GM18508 (cell line): ENCODE measurements around the gene PATJ.
"Not testable (repeated sequence)": the region's sequence is repeated elsewhere in the genome, so short reads cannot be mapped to it uniquely, and the experiment has no call there.

Experiments used
- ATAC-seq: cut with Tn5 transposase; IDR thresholded peaks from one replicate; pipeline ENCODE4 v1.9.1; 2021; ENCODE audit warnings: moderate number of reproducible peaks; ENCODE audit not compliant: insufficient read depth, unreplicated experiment

The PATJ gene

GRCh38 chr1:61930116-61930645 is 187.9 kb downstream of the PATJ start:
- no peak for ATAC-seq

DNA sequence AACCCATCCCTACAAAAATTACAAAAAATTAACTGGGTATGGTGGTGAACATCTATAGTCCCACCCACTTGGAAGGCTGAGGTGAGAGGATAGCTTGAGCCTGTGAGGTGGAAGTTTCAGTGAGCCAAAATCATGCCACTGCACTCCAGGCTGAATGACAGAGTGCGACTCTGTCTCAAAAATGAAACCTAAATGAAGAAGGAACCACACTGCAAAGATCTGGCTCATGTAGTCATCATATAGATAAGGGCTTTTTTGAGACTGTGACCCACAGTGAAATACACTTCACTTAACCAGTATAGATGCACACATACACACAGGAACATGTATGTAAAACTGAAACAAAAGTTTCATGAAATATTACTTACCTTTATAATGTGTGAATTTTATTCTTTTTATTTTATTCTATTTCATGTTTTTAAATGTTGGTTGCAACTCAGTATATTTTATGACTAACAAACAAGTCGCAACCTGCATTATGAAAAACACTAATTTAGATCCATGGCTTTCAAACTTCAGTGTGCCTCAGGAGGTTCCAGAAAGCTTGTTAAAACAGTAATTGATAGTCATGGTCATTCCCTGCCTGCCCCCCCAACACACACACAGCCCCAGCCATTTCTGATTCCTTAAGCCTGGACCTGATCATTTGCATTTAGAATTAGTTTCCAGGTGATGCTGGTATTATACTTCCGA is 189.5 kb downstream of the PATJ start:
- ATAC-seq: no peak

- ATAC-seq: no peak
These were observed 193.2 kb downstream of the PATJ start for GRCh38 chr1:61935516-61935915.

GRCh38 chr1:61936839-61937238 is 194.6 kb downstream of the PATJ start:
- ATAC-seq: no peak

DNA sequence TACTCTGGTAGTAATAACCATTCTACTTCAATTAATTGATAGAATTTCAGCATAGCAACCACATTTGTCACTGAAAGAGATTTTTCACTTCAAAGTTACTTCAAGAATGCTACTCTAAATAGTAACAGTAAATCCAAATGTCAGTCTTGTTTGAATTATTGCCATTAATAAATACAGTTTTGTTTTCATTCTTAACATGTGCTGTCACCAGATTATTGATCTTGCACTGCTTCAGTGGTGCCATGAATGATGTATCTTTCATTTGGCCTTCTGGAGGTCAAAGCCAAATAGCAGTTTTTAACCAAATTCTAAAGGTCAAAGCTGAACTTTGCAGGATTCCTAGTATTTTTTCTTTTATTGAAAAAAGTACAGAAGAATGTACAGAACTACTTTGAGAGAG is 199.5 kb downstream of the PATJ start:
- ATAC-seq: no peak

- no peak for ATAC-seq
These were observed 200.6 kb downstream of the PATJ start for GRCh38 chr1:61942856-61943255.

- ATAC-seq: not testable (repeated sequence)
These were observed 206.4 kb downstream of the PATJ start for GRCh38 chr1:61948685-61949084.

DNA sequence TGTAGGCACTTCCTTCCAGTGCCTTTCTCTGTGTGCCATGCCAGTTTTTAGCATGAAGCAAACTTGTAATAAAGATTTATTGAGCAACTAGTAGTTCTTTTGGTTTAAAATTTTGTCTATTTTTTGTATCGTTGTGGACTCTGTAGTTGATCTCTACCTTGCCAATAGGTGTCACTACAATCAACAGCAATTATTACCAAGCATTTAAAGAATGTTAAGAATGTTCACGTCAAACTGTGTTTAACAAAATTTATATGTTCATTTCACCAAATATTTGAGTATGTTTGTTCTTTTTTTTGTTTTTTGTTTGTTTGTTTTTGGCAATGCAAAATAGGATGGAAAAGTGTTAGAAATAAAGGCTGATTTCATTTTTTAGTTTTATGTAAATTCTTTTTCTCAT is 208.1 kb downstream of the PATJ start:
- no peak for ATAC-seq

DNA sequence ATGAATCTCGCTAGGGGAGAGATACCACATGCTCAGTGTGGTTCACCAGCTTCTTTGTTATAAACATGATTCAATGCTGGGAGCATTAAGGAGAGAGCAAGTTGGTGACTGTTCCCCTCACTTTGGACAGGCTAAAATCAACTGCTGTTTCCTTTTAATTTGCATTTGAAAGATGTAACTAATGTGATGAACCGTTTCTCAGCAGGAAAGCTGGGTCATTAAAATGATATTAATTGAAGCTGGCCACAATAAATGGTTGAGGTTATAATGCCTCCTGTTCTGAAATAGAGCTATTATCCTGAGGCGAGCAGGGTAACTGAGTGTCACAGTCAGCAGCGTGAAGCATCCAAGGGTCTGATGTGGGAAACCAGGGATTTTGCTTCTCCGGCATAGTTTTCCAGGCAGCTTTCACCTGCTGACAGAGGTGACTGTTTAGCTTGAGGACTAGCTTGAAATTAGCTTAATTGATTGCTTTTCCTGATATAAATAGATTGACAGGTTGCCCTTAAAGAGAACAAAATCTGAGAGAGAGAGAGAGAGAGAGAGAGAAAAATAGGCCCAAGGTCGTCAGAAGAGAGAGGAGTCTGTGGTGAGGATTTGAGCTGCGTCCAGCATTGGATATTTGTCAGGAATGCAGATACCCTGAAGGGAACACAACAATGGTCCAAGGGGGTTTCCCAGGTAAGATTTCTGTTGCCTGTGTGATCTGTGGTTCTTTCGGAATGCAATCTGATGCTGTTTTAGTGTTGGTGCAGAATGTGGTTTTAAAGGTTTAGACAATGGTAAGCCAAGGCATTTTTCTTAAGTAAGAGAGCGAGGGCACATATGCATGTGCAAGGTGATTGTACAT is 209.7 kb downstream of the PATJ start:
- no peak for ATAC-seq

GRCh38 chr1:61952675-61953074 is 210.4 kb downstream of the PATJ start:
- no peak for ATAC-seq

DNA sequence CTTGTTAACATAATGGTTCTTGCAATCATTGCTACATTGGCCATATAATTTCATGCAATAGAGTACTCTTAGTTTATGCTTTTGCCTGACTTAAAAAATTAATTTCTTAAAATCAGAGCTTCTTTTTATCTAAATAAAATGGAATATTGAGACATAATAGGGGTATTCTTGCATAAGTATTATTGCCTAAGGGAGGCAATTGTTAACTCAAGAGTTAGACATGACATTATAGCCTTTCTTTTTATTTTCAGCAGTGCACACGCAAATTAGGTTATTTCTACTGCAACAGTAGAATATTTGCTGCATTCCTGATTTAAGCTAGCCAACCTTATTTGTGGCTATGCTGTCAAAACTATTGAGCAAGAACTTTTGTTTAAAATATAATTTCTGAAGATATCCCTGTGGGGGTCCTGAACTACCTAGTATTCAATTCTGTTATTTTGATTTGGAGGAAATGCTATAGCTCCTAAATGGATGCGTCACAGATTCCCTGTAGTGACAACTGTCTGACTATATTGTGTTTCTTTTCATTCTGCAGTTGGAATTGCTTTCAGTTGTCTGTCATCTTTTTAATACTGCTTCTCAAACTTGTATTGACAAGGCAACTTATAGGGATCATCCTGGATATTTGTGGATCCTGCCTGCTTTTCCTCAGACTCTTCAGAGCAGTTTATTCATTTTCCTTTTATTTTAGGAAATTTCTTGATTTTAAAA is 211.0 kb downstream of the PATJ start:
- ATAC-seq: no peak

DNA sequence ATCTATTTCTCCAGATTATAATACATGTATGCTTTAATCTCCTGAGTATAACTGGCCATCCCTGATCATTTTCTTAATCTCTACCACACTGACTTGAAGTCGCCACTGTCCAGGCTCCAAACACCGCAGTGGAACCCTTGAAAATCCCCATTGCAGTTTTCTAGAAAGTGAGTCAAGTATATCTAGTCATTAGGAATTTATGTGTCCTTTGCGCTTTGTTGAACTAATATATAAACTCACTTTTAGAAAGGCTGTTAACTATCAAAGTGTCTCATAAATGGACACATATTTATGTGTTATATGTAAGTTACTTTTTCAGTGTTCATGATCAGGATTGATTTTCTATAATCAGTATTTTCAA is 211.5 kb downstream of the PATJ start:
- ATAC-seq: no peak

DNA sequence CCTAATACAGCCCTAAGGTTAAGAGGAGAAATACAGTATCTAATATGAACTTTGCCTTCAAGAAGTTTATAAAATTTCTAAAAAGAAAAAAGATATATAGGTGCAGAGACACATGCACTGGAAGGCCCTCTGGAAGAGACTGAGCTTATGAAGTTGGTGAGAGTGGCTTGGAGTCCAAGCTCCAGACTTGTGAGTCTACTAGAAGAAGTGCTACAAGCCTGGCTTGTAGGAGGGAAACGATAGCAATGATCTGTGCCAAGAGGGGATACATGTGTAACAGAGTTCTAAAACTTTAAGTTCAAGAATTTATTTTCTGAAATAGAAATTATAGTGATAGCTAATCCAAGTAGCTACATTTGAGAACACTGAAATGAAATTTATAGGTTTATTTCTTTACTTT is 213.0 kb downstream of the PATJ start:
- no peak for ATAC-seq

DNA sequence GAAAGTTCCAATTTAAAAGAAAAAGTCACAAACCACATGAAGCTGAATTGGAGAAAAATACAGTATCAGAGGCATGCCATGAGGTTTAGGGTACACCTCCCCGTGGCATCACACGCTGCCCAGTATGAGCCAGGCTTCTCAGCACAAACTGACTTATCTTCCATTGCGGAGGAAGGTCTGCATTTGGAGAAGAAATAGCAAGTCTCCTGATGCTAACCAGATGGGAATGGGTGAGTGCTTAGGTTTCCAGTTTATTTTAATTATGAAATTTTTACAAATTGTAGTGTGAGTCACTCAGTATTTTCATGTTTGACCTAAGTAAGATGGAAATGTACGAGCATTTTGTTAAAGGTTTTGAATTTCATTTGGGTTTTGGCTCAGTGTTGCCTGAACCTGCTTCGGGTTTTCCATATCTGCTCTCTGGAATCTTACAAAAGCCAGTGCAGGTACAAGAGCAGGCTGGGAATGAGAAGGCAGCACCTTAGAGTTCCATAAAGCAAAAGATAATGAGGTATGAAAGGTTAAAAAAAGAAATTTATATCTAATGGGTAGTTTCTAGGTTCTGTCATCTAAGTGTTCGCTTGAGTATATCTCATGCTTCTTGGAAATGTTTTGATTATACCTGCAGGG is 213.9 kb downstream of the PATJ start:
- no peak for ATAC-seq

GRCh38 chr1:61956784-61957183 is 214.5 kb downstream of the PATJ start:
- no peak for ATAC-seq

DNA sequence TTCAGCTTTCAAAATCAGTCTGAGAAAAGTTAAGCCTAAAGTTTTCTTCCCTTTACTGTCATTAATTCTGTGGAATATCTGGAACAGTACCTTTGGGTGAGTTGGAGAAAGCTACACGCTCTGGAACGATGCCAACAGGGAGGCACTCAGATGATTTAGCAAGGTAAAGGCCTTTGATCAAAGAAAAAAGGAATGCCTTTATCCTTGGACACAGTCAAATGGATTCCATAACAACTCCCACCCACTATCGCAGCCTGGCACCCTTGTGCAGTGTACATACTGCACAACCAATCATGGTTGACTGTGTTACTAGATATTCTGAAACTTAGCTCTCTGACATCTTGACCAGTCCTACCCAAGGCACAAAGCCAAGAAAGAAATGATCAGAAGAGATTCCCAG is 218.7 kb downstream of the PATJ start:
- no peak for ATAC-seq

- ATAC-seq: no peak
These were observed 220.4 kb downstream of the PATJ start for GRCh38 chr1:61962631-61963030.

DNA sequence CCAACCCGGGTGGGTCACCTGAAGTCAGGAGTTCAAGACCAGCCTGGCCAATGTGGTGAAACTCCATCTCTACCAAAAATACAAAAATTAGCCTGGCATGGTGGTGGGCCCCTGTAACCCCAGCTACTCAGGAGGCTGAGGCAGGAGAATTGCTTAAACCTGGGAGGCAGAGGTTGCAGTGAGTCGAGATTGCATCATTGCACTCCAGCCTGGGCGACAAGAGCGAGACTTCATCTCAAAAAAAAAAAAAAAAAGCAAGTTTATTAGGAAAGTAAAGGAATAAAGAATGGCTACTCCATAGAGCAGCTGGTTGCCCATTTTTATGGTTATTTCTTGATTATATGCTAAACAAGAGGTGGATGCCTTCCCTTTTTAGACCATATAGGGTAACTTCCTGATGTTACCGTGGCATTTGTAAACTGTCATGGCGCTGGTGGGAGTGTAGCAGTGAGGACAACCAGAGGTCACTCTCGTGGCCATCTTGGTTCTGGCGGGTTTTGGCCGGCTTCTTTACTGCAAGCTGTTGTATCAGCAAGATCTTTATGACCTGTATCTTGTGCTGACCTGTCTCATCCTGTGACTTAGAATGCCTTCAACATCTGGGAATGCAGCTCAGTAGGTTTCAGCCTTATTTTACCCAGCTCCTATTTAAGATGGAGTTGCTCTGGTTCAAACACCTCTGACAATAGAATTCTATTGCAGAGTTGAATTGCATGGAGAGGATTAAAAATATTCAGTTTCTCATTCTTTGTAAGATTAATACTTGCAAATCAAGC is 224.4 kb downstream of the PATJ start:
- not testable (repeated sequence) for ATAC-seq

GRCh38 chr1:61967750-61968149 is 225.5 kb downstream of the PATJ start:
- ATAC-seq: no peak

DNA sequence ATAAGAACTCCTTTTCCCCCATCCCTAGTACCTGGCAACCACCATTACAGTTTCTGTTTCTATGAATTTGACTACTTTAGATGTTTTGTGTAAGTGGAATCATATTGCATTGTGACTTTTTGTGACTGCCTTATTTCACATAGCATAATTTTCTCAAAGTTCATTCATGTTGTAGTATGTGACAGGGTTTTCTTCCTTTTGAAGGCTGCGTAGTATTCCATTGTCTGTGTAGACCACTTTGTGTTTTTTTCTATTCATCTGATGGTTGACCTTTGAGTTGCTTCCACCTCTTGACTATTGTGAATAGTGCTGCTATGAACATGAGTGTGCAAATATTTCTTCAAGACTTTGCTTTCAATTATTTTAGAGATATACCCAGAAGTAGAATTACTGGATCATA is 226.6 kb downstream of the PATJ start:
- no peak for ATAC-seq
